ENCODE results near the gene ZNF25.

- TF ChIP-seq GATA2 (IDR thresholded peaks at IDR 0.05; ENCODE audit: low read depth, low read length) (no peak), GATA3 (IDR thresholded peaks at IDR 0.05; ENCODE audit: low read depth, low read length) (no peak)
Measured at GRCh38 chr10:37975401-37975991, 951 bp downstream of the ZNF25 start.

Data from SH-SY5Y (cell line).